Gastrocnemius medialis (tissue), 4 donors: ENCODE data around the gene SNX32.

Experiments used
- POLR2A ChIP-seq, 2 donors: fragments of 450-650 bp; IDR thresholded peaks; one replicate each; pipeline ENCODE4 v1.6.1; 2017; ENCODE audit warnings: antibody characterized with exemption in 2 of 2, mild to moderate bottlenecking in 2 of 2, moderate library complexity in 2 of 2
- TF ChIP-seq, protein P1 (sequence below), 5 experiments: fragments of 450-650 bp in 3 of 5; fragments of 200-600 bp in 2 of 5; sonication (generic) in 2 of 5; IDR thresholded peaks in 4 of 5; conservative IDR thresholded peaks in 1 of 5; 1 replicate in 4 of 5; 2 replicates in 1 of 5; pipeline ENCODE4 v1.5.1; 2016 to 2019; ENCODE audit warnings: antibody characterized with exemption in 5 of 5, mild to moderate bottlenecking in 3 of 5, moderate library complexity in 3 of 5

GRCh38 chr11:65880027-65880426 lies 46.3 kb downstream of the SNX32 start:
- TF ChIP-seq, protein P1, sequence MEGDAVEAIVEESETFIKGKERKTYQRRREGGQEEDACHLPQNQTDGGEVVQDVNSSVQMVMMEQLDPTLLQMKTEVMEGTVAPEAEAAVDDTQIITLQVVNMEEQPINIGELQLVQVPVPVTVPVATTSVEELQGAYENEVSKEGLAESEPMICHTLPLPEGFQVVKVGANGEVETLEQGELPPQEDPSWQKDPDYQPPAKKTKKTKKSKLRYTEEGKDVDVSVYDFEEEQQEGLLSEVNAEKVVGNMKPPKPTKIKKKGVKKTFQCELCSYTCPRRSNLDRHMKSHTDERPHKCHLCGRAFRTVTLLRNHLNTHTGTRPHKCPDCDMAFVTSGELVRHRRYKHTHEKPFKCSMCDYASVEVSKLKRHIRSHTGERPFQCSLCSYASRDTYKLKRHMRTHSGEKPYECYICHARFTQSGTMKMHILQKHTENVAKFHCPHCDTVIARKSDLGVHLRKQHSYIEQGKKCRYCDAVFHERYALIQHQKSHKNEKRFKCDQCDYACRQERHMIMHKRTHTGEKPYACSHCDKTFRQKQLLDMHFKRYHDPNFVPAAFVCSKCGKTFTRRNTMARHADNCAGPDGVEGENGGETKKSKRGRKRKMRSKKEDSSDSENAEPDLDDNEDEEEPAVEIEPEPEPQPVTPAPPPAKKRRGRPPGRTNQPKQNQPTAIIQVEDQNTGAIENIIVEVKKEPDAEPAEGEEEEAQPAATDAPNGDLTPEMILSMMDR (IDR thresholded peaks at IDR 0.05 in 4 of 5, conservative IDR thresholded peaks at IDR 0.05 in 1 of 5): no peak
- no peak for TF ChIP-seq POLR2A (IDR thresholded peaks at IDR 0.05)
